ENCODE data around the gene GABRB1.
A peak's percentile ranks its signal among the peaks of the same experiment; 100 is the strongest.

The GABRB1 gene

DNA sequence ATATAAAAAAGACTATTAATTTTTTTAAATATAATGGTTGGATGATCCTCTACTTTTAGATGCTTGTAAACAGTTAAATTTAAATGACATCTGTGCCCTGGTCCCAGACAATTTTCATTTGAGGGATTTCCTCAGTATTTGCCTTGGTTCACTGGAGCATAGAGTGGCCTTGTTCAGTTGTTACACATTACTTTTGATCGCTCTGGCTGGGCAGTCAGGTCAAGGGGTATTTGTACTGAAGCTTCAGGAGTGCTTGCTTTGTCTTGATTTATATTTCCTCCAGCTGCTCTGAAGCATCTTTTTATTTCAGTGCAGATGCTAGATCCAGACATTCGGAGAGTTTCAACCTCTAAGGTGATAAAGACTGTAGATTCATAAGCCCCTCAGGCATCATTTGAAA is 382.2 kb downstream of the GABRB1 start:
- no peak for DNase-seq

DNA sequence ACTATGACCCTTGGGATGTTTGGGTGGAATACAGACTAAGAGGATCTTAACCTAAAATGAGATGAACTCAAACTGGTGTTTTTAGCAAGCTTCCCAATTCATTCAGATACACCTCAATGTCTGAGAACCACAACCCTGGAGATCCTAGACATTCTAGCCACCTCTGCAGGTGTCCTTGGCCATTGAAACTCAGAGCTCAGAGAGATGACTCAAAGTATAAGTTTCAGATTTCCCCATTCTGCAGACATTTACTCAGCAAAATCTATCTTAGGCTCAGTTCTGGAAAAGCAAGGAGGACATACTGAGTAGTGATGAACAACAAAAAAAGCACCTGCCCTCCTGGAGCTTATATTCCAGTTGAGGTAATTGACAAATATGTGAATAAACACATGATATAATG is 384.4 kb downstream of the GABRB1 start:
- DNase-seq, result no peak

DNA sequence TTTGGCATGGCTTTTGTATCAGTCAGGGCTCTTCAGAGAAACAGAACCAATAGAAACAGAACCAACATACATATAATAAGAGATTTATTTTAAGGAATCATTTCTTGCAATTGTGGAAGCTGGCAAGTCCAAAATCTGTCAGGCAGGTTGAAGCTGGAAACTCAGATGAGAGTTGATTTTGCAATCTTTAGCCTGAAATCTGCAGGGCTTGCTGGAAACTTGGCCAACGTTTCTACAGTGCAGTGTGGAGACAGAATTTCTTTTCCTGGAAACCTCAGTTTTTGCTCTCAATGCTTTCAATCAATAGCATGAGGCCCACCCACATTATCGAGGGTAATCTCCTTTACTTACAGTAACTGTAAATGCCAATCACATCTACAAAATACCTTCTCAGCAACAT is 386.8 kb downstream of the GABRB1 start:
- no peak for DNase-seq

DNA sequence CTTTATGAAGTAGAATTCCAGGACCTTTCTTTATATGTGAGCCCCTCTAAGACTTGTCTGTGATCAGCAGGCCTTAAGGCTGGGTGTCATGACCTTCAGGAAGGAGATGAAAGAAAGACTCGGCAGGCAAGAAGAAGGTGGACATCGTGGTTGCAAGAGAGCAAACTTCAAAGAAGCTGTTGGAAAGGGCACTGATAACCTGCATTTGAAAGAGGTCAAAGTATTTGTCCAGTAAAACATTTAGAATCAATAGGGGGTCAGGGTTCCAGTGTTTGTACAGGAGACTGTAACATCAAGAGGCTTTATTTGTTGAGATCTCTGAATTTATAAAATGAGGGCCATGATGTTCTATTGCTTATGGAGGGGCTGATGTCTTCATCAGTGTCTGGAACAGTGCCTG is 387.9 kb downstream of the GABRB1 start:
- no peak for DNase-seq

DNA sequence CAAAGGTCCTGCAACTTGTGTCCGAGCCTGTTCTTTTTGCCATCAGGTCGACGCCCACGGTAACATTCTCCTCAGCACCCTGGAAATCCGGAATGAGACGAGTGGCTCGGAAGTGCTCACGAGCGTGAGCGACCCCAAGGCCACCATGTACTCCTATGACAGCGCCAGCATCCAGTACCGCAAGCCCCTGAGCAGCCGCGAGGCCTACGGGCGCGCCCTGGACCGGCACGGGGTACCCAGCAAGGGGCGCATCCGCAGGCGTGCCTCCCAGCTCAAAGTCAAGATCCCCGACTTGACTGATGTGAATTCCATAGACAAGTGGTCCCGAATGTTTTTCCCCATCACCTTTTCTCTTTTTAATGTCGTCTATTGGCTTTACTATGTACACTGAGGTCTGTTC is 394.3 kb downstream of the GABRB1 start:
- DNase-seq, result no peak

DNA sequence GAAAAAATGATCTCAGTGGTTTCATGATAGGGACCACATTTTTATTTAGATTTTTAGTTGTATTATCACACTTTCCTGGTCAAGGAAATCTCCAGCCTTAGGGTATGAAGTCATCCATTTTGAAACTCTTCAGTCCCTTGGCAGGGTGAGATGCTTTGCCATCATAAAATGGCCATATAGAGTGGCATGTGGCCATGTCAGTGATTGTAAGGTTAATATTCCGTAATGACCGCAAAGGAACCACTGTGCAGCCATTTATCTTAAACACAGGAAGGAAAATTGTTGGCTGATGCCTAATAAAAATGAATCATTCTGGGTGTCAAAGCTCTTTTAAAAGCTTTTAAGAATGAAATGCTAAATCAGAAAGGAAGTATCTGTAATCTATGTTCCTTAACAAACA is 396.6 kb downstream of the GABRB1 start:
- DNase-seq, result no peak

DNA sequence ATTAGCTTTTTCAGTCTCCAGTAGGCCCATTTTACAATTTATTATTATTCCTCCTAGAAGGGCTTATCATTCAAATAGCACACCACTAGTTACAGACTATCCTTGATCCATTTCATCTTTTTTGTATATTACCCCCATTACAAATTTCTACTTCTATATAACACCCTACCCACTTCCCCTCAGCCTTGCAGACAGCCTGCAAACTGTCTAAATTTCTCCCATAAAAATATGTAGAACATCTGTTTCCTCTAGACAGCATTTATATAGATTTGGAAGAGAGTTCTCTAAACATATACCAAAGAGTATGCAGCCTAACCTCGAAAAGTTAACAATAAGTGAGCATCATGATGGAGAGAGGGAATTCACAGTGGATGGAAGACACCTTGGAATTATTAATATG is 401.4 kb downstream of the GABRB1 start:
- DNase-seq, result no peak

DNA sequence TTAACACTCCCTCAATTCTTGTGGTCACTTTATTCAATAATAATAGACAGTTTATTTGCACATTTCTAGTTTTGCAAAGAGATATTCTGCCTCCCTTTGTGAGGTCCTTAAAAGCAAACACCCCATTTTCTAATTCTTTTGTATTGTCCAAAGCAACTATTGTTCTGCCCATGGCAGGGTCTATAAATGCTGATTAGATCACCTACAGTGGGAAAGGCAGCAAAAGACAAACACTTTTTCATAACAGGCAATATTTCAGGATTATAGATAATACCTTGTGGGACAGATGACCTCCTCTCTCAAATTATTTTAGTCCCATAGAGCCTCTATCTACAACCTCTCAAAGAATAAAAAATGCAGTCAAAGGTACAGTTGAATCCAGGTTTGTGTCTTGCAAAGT is 403.6 kb downstream of the GABRB1 start:
- no peak for DNase-seq

DNA sequence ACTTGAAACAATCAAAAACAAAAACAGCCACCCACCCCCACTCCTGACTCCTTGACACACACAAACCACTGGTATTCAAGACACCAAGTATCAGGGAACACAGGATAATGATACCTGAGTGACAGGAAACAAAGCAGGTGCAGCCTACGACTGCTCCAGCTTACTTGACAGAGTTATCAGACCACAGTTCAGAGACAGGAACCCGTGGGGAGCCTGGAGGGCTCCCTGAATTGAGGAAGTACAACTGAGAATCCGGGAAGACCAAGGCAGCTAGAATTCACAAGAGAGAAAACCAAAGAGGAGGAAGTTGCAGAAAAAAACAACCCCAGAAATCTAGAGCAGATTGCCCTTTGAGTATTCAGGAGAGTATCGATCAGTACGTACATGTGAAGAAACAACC is 411.6 kb downstream of the GABRB1 start:
- DNase-seq, result no peak

DNA sequence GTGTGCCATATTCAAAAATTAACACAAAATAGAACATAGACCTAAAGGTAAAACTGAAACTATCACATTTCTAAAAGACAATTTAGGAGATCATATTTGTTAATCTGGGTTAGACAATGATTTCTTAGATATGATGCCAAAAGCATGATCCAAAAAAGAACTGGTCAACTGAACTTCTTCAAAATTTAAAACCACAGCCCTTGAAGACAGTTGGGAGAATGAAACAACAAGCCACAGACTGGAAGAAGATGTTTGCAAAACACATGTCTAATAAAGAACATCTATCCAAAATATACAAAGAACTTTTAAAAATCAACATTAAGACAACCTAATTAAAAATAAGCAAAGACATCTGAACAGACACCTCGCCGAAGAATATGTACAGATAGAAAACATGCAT is 412.7 kb downstream of the GABRB1 start:
- no peak for DNase-seq

DNA sequence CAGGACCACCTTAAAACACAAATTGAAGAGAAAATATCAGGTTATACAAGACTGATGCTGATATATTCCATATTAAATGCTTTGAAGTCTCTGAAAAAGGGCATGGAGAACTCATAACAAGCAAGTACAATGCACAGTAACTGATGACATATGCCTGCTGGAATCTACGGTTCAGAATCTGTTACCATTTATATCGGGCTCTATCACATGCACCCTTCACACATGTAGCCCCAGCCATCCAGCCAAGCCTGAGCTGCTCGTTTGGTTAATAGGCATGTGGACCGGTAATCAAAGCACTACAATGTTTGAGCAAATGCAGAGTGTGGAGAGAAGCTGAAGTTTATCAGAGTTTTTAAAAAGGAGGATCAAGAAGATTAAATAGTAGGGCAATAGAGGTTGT is 420.3 kb downstream of the GABRB1 start:
- DNase-seq, result no peak

DNA sequence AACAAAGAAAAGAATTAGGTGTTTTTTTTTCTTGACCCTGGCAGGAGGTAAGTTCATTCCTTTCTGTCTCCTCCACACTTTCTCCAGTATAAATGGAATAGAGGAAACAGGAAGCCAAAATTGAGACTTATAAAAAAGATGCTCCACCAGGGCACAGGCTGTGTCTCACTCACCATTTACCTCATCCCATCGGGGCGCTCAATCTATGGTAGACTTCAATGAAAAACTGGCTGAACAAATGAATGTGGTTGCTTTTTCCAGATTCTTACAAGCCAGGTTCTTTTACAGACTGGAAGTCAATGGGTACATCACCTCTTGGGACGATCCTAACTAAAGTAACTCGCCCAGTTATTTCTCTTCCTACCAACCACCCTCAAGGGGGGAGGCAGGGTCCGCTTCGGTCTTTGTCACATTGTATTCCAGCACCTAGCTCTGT is 431.4 kb downstream of the GABRB1 start:
- DNase-seq, result no peak

DNA sequence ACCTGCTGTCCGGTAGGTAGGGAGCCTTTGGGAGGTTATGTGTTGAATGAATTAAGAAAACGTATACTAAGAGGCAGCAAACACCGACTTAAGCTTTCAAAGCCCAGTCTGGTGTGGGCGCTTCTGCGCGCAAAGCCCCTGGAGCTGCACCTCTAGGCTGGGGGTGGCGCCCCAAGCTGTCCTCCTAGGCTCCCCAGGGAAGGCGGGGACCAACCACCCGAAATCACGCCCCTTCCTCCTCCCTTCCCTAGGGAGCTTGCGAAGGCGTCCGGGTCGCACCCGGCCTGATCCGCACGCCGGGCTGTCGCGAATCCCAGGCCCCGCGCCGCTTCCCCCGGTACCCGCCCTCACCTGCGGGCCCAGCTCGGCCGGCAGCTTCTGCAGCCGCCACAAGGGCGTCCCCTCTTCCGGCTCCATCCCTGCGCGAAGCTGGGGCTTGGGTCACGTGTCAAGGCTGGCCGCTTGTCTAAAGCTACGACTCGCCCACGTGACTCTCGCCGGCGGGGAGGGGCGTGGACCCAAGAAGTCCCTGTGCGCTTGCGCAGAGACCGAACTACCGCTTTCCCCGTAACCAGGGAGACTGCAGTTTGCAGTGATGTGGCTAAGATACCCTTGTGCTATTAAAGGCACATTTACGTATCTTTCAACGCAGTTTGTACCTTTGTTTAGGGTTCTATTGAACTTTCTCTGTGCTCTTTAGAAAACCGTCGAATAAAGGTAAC is 432.0 kb downstream of the GABRB1 start, which contains the start of gene COMMD8:
Gene COMMD8 (minus strand): TSS at position 468 of the 722 bp plus-strand sequence. CDS start 51 bp downstream, at position 417.
- DNase-seq, result peak; percentile 49

DNA sequence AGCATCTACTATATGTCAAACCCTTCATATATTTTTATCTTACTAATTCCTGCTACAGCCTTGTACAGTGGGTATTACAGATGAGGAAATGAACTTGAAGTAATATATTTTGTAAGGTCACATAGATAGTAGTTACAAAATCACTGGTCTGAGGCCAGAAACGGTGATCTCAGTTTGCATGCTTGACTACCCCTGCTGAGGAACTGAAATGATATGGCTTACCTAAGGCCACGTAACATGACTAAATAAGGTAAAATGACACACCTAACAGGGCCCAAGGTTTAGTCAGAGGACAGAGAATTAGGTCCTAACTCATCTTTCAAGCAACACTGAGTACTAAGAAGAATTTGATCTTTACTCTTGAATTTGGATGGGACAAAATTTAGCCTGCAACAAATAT is 433.6 kb downstream of the GABRB1 start:
- no peak for DNase-seq

DNA sequence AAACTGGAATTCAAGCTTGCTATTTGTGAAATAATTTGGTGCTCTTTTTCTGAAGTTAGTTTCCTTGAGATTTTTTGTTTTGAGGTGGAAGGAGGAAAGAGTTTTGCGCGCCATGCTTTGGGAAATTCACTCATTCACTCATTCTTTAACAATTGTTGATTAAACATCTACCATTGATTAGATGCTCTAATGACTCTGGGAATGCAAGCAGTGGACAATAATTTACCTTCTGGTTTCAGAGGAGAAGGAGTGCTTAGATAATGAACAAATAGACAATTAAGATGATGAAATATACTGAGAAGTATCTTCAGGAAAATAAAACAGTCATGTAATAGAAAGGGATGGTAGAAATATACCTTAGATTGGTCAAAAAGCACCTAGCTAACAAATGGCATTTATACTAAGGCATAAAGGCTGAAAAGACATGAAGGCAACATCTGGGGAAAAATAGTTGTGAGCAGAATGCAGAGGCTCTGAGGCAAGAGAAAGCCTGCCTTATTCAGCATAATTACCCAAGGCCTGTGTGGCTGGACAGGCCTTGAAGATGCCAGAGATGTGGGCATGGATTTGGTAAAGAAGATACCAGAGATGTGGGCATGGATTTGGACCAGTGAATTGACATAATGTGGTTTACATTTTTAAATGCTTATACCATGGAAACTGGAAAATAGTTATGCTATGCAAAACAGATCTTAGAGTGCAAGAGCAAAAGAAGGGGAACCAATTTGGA is 434.9 kb downstream of the GABRB1 start:
- DNase-seq, result no peak

DNA sequence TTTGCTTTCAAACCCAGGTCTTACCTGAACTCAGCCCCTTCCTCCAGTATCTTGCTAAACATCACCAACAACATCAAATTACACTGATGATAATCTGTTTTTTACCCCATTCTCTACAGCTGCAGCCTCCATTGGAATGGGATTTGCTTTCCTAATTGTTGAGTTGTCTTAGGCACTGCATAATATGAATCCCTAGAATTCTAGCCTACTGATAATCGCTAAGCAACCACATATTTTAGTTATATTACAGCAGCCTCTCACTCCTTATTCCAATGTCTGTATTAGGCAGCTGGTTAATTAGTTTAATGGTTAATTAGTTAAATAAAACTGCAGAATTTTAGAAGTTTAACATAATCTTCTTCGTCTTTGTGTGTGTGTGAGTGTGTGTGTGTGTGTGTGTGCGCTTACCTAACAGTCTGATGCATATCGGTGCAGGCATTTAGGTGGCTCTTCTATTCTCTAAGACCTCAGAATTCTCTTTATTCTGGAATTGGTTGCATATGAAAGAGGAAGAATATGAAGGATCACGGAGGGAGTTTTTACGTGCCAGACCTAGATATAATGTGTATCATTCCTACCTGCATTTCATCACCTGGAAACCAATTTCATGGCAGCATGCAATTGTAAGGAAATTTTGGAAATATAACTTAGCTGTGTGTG is 437.5 kb downstream of the GABRB1 start:
- no peak for DNase-seq

DNA sequence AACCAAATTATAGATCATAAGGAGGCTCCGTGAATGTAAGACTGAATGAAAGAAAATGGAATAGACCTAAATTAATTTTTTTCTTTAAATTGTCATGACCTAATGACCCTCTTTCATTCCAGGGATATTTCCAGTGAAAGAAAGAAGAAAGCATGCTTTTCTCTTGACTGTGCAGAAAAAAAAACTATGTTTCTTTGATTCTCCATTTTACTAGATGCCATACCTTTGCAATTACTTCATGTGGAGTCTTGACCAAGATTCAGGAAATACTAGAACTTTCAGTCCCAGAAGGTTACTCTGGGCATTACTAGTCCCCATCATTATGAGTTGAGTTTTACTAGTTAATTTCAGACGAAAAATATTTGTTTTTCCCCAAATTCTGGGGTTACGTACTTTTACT is 438.6 kb downstream of the GABRB1 start:
- DNase-seq, result no peak

DNA sequence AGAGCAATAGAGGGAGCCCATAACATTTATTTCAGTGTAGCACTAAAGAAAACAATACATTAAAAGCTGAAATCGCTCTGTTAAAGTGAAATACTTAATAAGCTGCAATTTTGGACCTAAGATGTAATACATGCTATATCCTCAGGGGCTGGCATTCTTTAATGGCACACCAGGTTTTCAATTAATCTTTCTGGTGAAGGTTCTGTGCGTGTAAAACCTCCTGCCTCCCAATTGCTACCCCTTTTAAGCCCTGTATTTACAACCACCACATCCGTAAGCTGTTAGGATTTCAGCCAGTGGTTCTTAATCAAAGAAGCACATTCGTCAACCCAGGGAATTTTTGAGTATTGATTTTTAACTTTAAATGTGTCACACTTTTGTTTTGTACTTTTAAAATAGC is 439.7 kb downstream of the GABRB1 start:
- no peak for DNase-seq

DNA sequence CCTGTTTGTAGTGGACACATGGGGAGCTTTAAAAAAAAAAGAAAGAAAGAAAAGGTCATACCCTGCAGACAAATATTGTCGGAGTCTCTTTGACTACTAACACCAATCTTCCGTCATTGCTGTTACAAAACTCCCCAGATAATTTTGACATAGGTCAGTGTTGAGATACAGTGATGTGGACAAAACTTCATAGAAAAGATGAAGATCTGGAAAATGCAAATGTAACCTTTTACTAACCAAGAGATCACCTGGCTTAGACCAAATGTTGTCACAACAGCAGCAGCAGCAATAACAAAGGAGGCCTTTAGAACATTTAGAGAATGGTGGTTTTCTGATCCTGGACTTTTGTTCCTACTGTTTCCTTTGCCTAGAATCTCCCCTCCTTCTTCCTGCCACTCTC is 440.2 kb downstream of the GABRB1 start:
- no peak for DNase-seq

DNA sequence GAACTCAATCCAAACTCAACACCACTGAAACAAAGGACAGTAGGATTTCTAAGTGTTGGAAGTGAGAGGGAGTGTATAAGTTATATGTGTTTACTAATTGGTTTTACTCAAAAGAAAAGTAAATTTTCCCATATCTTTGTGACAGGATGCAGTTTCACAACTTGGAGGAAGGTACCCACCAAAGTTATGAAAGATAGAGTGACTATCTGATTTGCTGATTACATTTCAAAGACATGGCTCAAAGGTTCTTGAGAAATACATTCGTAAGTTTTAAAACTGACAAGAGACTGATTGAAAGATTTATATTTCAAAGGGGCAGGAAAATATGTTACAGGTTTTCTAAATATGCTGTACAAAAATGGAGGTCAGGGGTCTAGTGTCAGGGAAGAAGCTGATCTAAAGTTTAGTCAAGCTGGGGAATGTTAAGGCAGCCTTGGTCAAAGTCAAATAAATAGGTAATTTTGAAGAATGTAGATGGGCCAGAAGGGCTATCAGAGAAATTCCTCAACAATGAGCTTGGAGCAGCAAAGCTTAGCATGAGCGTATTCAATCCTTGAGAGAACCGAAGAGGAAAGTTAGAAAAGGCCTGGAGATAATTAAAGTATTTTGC is 441.9 kb downstream of the GABRB1 start:
- DNase-seq, result no peak

DNA sequence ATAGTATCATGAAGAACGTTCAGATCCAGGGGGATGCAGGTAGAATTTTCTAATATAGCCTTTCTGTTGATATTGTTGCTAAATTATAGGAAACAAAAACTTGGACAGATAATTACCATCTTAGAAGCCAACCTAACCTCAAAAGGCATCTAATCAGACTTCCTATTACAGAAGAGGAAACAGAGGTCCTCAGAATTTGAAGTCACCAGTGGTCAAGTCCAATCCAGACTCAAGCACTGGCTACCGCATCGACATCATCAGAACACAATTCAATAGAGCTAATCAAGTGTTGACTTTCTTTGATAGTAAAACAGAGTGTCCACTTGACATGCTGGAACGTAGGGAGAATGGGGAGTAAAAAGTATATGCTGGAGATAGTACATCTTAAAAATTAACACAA is 443.4 kb downstream of the GABRB1 start:
- no peak for DNase-seq

DNA sequence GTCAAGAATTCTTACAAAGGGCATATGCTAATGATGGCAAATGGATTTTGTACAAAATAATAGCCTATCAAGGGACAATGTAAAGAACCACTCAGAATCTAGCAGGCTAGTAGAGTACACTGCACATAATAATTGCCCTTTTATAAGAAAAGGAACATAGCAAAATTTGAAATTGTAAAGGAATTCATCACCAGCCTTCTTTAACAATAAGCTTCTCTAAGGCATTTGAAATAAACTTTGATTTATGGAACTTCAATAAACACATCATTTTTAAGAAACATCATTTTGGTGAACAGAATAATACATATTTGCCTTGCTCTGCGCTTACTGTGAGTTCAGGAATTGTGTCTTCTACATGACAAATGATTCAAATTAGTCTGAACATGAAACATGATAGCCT is 444.0 kb downstream of the GABRB1 start:
- no peak for DNase-seq
